ENCODE measurements around the gene CHMP2B.

Gene CHMP2B, protein sequence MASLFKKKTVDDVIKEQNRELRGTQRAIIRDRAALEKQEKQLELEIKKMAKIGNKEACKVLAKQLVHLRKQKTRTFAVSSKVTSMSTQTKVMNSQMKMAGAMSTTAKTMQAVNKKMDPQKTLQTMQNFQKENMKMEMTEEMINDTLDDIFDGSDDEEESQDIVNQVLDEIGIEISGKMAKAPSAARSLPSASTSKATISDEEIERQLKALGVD

DNA sequence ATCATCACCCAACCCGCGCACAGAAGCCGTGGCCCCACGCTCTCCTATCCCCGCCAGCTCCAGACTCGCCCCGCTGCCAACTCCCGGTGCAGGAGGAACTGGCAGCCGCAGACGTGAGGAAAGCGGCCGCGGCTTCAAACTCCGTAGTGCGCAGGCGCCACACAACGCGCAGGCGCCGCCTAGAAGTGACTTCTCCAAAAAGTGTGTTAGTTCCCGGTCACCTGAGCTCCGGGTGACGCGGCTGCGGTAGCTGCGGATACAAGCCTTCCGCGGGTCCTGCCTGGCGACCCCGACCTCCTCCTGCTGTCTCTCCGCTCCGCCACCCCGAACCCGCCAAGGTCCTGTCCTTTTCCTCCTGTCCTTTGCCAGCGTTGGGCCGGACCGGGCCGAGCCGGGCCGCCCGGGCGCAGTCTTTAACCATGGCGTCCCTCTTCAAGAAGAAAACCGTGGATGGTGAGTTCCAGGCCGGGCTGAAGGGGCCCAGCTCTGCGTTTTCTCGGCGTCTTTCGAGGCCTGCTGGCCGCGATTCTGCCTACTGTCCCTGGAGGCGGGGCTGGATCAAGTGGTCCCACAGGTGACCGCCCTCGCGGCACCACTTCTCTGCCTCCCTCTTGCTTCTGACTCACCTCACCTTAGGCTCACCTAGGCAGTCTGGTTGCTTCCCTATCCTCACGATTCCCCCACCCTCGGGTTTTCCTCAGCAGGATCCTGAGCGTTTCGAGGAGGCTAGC lies at the start of gene CHMP2B:
CHMP2B (plus strand) TSS at position 206 of the 731 bp plus-strand sequence; CDS start at position 420, 214 bp downstream.
- Histone ChIP-seq H3K4me3 (ENCODE audit: low read depth in 1 of 5, low read length in 5 of 5) (peak within 1 kb of the TSS; percentile 85 to 98 (median 96)), H3K9me3 (ENCODE audit: control insufficient read depth in 5 of 5, low read length in 5 of 5) (no peaks in the 10 kb centered on the region), H3K27me3 (ENCODE audit: control insufficient read depth in 5 of 5, insufficient read depth in 4 of 5, low read length in 5 of 5) (peaks cover 0 to under 1% (median 0%) of the 10 kb centered on the region in 5 donors), H3K9ac (ENCODE audit: low read length in 5 of 5) (peak within 1 kb of the TSS; percentile 82 to 99 (median 95)), H3K27ac (ENCODE audit: low read depth, low read length) (peak within 1 kb of the TSS; percentile 83), H3K4me1 (ENCODE audit: control insufficient read depth in 5 of 5, insufficient read depth in 5 of 5, low read length in 5 of 5) (peaks cover 2 to 38% (median 22%) of the 10 kb centered on the region in 5 donors), H3K36me3 (ENCODE audit: control insufficient read depth in 5 of 5, insufficient read depth in 5 of 5, low read length in 5 of 5) (peaks cover 0 to 5% (median 0%) of the 10 kb centered on the region in 5 donors)

DNA sequence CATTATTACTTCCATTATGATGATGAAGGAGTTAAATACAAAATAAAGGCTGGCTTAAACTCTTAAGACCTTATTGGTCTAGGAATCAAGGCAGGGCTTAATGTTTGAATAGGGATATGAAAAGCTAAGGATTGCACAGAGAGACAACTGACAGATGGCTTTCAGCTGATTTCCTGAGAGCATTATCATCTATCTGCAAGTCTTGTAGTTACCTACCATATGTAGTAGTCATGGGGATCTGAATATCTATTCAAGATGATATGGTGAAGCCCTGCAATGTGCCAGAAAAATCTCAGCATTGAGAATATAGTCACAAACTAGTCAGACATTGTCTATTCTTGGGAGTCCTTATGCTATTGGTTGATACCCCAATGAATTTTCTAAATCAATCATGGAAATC lies 47.5 kb upstream of the CHMP2B start:
- H3K4me3 ChIP-seq (ENCODE audit: low read depth in 1 of 5, low read length in 5 of 5) = no peak overlapping the region
- no peak overlapping the region for H3K9ac ChIP-seq (ENCODE audit: low read length in 5 of 5)
- no peak overlapping the region for H3K27ac ChIP-seq (ENCODE audit: low read depth, low read length)
- no peaks in the 10 kb centered on the region for H3K4me1 ChIP-seq (ENCODE audit: control insufficient read depth in 5 of 5, insufficient read depth in 5 of 5, low read length in 5 of 5)
- H3K9me3 ChIP-seq (ENCODE audit: control insufficient read depth in 5 of 5, low read length in 5 of 5) = no peaks in the 10 kb centered on the region
- no peaks in the 10 kb centered on the region for H3K27me3 ChIP-seq (ENCODE audit: control insufficient read depth in 5 of 5, insufficient read depth in 4 of 5, low read length in 5 of 5)
- H3K36me3 ChIP-seq (ENCODE audit: control insufficient read depth in 5 of 5, insufficient read depth in 5 of 5, low read length in 5 of 5) = no peaks in the 10 kb centered on the region

DNA sequence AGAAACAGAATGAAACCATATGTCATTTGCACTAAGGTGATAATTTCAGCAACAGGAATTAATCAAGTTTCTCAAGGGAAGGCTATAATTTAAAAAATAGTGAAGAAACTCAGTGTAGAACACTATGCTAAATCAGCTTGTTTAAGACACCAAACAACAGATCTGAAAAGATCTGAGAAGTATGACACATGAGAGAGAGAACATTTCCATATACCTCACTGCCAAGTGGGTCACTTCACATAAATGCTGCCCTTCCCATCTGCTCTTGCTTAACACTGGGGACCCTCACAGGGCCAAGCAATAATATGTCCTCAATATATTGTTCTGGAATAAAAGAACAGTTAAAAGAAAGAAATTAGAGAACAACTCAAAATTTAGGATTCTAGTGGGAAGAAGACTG lies 45.6 kb upstream of the CHMP2B start:
- Histone ChIP-seq H3K27me3 (ENCODE audit: control insufficient read depth in 5 of 5, insufficient read depth in 4 of 5, low read length in 5 of 5) (no peaks in the 10 kb centered on the region), H3K9ac (ENCODE audit: low read length in 5 of 5) (no peak overlapping the region), H3K27ac (ENCODE audit: low read depth, low read length) (no peak overlapping the region), H3K4me3 (ENCODE audit: low read depth in 1 of 5, low read length in 5 of 5) (no peak overlapping the region), H3K9me3 (ENCODE audit: control insufficient read depth in 5 of 5, low read length in 5 of 5) (no peaks in the 10 kb centered on the region), H3K4me1 (ENCODE audit: control insufficient read depth in 5 of 5, insufficient read depth in 5 of 5, low read length in 5 of 5) (no peaks in the 10 kb centered on the region), H3K36me3 (ENCODE audit: control insufficient read depth in 5 of 5, insufficient read depth in 5 of 5, low read length in 5 of 5) (no peaks in the 10 kb centered on the region)

DNA sequence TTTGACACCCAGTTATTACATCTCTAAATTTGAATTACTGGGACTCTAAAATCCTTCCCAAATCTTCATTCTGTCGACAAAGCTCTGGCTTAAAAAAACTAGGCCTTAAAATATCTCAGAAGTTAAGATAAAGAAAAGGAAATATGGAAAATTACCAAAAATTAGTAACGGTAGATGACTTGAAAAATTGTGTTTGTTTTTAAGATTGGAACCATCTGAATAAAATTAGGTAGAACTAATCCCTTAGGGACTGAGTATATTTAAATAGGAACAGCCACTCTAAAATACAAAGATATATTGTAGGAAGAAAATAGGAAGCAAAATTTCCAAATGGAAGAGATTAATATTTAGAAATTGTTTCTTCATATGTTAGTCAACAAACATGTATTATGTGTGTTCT lies 45.1 kb upstream of the CHMP2B start:
- Histone ChIP-seq H3K4me1 (ENCODE audit: control insufficient read depth in 5 of 5, insufficient read depth in 5 of 5, low read length in 5 of 5) (no peaks in the 10 kb centered on the region), H3K27me3 (ENCODE audit: control insufficient read depth in 5 of 5, insufficient read depth in 4 of 5, low read length in 5 of 5) (no peaks in the 10 kb centered on the region), H3K36me3 (ENCODE audit: control insufficient read depth in 5 of 5, insufficient read depth in 5 of 5, low read length in 5 of 5) (no peaks in the 10 kb centered on the region), H3K9me3 (ENCODE audit: control insufficient read depth in 5 of 5, low read length in 5 of 5) (no peaks in the 10 kb centered on the region), H3K4me3 (ENCODE audit: low read depth in 1 of 5, low read length in 5 of 5) (no peak overlapping the region), H3K27ac (ENCODE audit: low read depth, low read length) (no peak overlapping the region), H3K9ac (ENCODE audit: low read length in 5 of 5) (no peak overlapping the region)

- Histone ChIP-seq H3K4me1 (ENCODE audit: control insufficient read depth in 5 of 5, insufficient read depth in 5 of 5, low read length in 5 of 5) (no peaks in the 10 kb centered on the region), H3K9ac (ENCODE audit: low read length in 5 of 5) (no peak overlapping the region)
Measured at GRCh38 chr3:87186608-87187159, 40.4 kb upstream of the CHMP2B start.

DNA sequence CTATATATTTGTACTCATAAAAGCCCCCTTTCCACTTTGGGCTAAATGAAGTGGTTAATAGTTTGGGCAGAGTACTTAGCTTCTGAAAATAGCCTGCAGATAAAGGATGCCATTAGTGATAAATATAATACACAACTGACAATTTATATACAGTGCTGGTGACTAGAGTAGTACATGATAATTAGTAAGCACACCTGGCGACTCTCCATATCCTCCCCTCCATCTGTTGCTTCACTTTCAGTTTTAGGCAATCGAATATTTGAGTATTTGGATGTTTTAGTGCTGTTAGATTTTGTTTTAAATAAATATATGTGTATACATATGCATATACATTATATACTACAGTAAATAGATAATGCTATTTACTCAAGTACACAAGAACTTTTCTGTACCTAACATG lies 35.9 kb upstream of the CHMP2B start:
- Histone ChIP-seq H3K36me3 (ENCODE audit: control insufficient read depth in 5 of 5, insufficient read depth in 5 of 5, low read length in 5 of 5) (no peaks in the 10 kb centered on the region), H3K4me3 (ENCODE audit: low read depth in 1 of 5, low read length in 5 of 5) (no peak overlapping the region), H3K27me3 (ENCODE audit: control insufficient read depth in 5 of 5, insufficient read depth in 4 of 5, low read length in 5 of 5) (no peaks in the 10 kb centered on the region), H3K9me3 (ENCODE audit: control insufficient read depth in 5 of 5, low read length in 5 of 5) (no peaks in the 10 kb centered on the region), H3K27ac (ENCODE audit: low read depth, low read length) (no peak overlapping the region), H3K9ac (ENCODE audit: low read length in 5 of 5) (no peak overlapping the region), H3K4me1 (ENCODE audit: control insufficient read depth in 5 of 5, insufficient read depth in 5 of 5, low read length in 5 of 5) (no peaks in the 10 kb centered on the region)

More at GRCh38 chr3:87186608-87187159, 40.4 kb upstream of the CHMP2B start:
- Histone ChIP-seq H3K27ac (ENCODE audit: low read depth, low read length) (no peak overlapping the region), H3K27me3 (ENCODE audit: control insufficient read depth in 5 of 5, insufficient read depth in 4 of 5, low read length in 5 of 5) (no peaks in the 10 kb centered on the region), H3K9me3 (ENCODE audit: control insufficient read depth in 5 of 5, low read length in 5 of 5) (no peaks in the 10 kb centered on the region), H3K4me3 (ENCODE audit: low read depth in 1 of 5, low read length in 5 of 5) (no peak overlapping the region), H3K36me3 (ENCODE audit: control insufficient read depth in 5 of 5, insufficient read depth in 5 of 5, low read length in 5 of 5) (no peaks in the 10 kb centered on the region)

DNA sequence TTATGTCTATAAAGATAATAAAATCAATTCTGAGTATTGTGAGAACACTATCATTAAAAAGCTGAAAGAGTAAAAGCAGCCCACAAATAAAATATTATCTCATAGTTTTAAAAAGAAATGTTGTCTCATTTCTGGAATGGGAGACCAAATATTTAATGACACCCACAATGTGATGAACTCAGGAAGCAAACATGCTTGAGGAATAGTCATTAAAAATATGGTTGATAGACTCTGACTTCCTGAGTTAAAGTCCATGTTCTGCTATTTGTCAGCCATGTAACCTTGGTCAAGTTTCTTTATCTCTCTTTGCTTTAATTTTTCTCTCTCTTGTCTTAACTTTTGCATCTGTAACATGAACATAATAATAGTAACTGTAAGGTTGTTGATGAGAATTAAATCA lies 35.5 kb upstream of the CHMP2B start:
- Histone ChIP-seq H3K9me3 (ENCODE audit: control insufficient read depth in 5 of 5, low read length in 5 of 5) (no peaks in the 10 kb centered on the region), H3K4me1 (ENCODE audit: control insufficient read depth in 5 of 5, insufficient read depth in 5 of 5, low read length in 5 of 5) (no peaks in the 10 kb centered on the region), H3K9ac (ENCODE audit: low read length in 5 of 5) (no peak overlapping the region), H3K36me3 (ENCODE audit: control insufficient read depth in 5 of 5, insufficient read depth in 5 of 5, low read length in 5 of 5) (no peaks in the 10 kb centered on the region), H3K27me3 (ENCODE audit: control insufficient read depth in 5 of 5, insufficient read depth in 4 of 5, low read length in 5 of 5) (no peaks in the 10 kb centered on the region), H3K4me3 (ENCODE audit: low read depth in 1 of 5, low read length in 5 of 5) (no peak overlapping the region), H3K27ac (ENCODE audit: low read depth, low read length) (no peak overlapping the region)

- Histone ChIP-seq H3K4me3 (ENCODE audit: low read depth in 1 of 5, low read length in 5 of 5) (no peak overlapping the region), H3K27ac (ENCODE audit: low read depth, low read length) (no peak overlapping the region)
Measured at GRCh38 chr3:87196879-87197278, 30.2 kb upstream of the CHMP2B start.

DNA sequence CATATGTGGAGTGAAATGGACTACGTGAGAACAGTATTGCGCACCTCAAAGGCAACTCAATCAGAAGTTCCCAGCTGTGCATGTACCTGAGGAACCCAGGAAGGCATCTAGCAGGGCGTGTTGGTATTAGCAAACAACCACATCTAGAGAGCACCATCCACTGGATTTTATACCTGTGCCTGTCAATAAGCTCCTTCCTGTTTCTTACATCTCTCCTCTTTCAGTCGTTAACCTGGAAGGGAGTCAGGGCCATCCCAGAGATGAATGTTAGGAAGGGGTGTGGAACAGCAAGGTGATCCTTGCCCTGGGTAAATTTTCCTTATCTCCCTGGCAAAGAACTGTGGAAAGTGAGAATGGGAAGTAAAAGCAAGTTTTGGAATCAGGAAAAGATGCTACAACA lies 29.6 kb upstream of the CHMP2B start:
- Histone ChIP-seq H3K4me1 (ENCODE audit: control insufficient read depth in 5 of 5, insufficient read depth in 5 of 5, low read length in 5 of 5) (no peaks in the 10 kb centered on the region), H3K4me3 (ENCODE audit: low read depth in 1 of 5, low read length in 5 of 5) (no peak overlapping the region), H3K9me3 (ENCODE audit: control insufficient read depth in 5 of 5, low read length in 5 of 5) (no peaks in the 10 kb centered on the region), H3K27ac (ENCODE audit: low read depth, low read length) (no peak overlapping the region), H3K36me3 (ENCODE audit: control insufficient read depth in 5 of 5, insufficient read depth in 5 of 5, low read length in 5 of 5) (no peaks in the 10 kb centered on the region), H3K9ac (ENCODE audit: low read length in 5 of 5) (no peak overlapping the region), H3K27me3 (ENCODE audit: control insufficient read depth in 5 of 5, insufficient read depth in 4 of 5, low read length in 5 of 5) (no peaks in the 10 kb centered on the region)

More at GRCh38 chr3:87196879-87197278, 30.2 kb upstream of the CHMP2B start:
- Histone ChIP-seq H3K9ac (ENCODE audit: low read length in 5 of 5) (no peak overlapping the region), H3K9me3 (ENCODE audit: control insufficient read depth in 5 of 5, low read length in 5 of 5) (no peaks in the 10 kb centered on the region), H3K36me3 (ENCODE audit: control insufficient read depth in 5 of 5, insufficient read depth in 5 of 5, low read length in 5 of 5) (no peaks in the 10 kb centered on the region), H3K27me3 (ENCODE audit: control insufficient read depth in 5 of 5, insufficient read depth in 4 of 5, low read length in 5 of 5) (no peaks in the 10 kb centered on the region), H3K4me1 (ENCODE audit: control insufficient read depth in 5 of 5, insufficient read depth in 5 of 5, low read length in 5 of 5) (no peaks in the 10 kb centered on the region)

DNA sequence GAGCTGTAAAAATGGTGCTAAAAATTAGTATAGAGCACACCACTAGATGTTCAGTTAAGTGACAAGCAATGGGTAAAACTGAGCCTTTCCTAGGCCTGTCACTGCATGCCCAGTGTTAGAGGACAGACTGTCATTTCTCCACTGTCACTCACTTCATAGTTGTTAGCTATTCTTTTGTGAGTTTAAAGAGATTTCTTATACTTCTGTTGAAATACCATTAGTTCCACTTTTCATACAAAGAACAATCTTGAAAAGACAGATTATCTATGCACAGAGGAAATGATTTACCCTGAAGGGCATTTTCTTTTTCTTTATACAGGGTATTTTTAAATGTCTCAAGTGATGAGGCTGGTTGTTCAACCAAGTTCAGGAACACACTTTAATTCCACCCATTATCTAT lies 28.3 kb upstream of the CHMP2B start:
- no peaks in the 10 kb centered on the region for H3K4me1 ChIP-seq (ENCODE audit: control insufficient read depth in 5 of 5, insufficient read depth in 5 of 5, low read length in 5 of 5)
- no peak overlapping the region for H3K27ac ChIP-seq (ENCODE audit: low read depth, low read length)
- no peaks in the 10 kb centered on the region for H3K9me3 ChIP-seq (ENCODE audit: control insufficient read depth in 5 of 5, low read length in 5 of 5)
- H3K9ac ChIP-seq (ENCODE audit: low read length in 5 of 5) = no peak overlapping the region
- no peak overlapping the region for H3K4me3 ChIP-seq (ENCODE audit: low read depth in 1 of 5, low read length in 5 of 5)
- H3K36me3 ChIP-seq (ENCODE audit: control insufficient read depth in 5 of 5, insufficient read depth in 5 of 5, low read length in 5 of 5) = no peaks in the 10 kb centered on the region
- no peaks in the 10 kb centered on the region for H3K27me3 ChIP-seq (ENCODE audit: control insufficient read depth in 5 of 5, insufficient read depth in 4 of 5, low read length in 5 of 5)
